Measurements from ENCODE around the gene AGMAT.

The AGMAT gene

GRCh38 chr1:15584489-15585363 lies at the start of gene AGMAT:
Gene AGMAT, minus strand, starts transcription at chr1:15585051. Its CDS starts 84 bp downstream, at chr1:15584967.
- TF ChIP-seq EZH2phosphoT487 (conservative IDR thresholded peaks at IDR 0.05; ENCODE audit: low read length), result no peak
- peak; percentile 14 for TF ChIP-seq CTCF (IDR thresholded peaks at IDR 0.05; ENCODE audit: insufficient read depth, low read length, poor library complexity, severe bottlenecking)
- peak within 1 kb of the TSS; percentile 39 for H3K4me3 ChIP-seq (ENCODE audit: insufficient read depth, low read length, poor library complexity, severe bottlenecking)
- peak within 1 kb of the TSS; percentile 58 for H3K27ac ChIP-seq (ENCODE audit: low read depth, low read length)
- no peaks in the 10 kb centered on the region for H3K79me2 ChIP-seq (ENCODE audit: insufficient read depth, low read length)
- no peaks in the 10 kb centered on the region for H4K20me1 ChIP-seq (ENCODE audit: low read depth, low read length)
- H3K9me2 ChIP-seq (replicated peaks; ENCODE audit: insufficient read depth, low read length), result no peaks in the 10 kb centered on the region
- H2AFZ ChIP-seq (ENCODE audit: low read depth, low read length, severe bottlenecking), result peak within 1 kb of the TSS; percentile 97
- H3K9ac ChIP-seq (ENCODE audit: low read length), result peak within 1 kb of the TSS; percentile 61
- H3K4me2 ChIP-seq (ENCODE audit: low read depth, low read length, poor library complexity, severe bottlenecking), result peak within 1 kb of the TSS; percentile 56
- H3K36me3 ChIP-seq (ENCODE audit: low read length), result no peaks in the 10 kb centered on the region
- no peaks in the 10 kb centered on the region for H3K27me3 ChIP-seq (ENCODE audit: low read length)
- no peaks in the 10 kb centered on the region for H3F3A ChIP-seq (ENCODE audit: insufficient read depth)
- no peaks in the 10 kb centered on the region for H3K9me3 ChIP-seq (ENCODE audit: insufficient read depth, low read length)

- H3K79me2 ChIP-seq (ENCODE audit: insufficient read depth, low read length), result no peaks in the 10 kb centered on the region; the same call in 1 of the 2 replicates
- H3K27ac ChIP-seq (ENCODE audit: low read depth, low read length), result no peak overlapping the region
- H3K4me2 ChIP-seq (ENCODE audit: low read depth, low read length, poor library complexity, severe bottlenecking), result no peak overlapping the region
- TF ChIP-seq CTCF (IDR thresholded peaks at IDR 0.05; ENCODE audit: insufficient read depth, low read length, poor library complexity, severe bottlenecking) (no peak), EZH2phosphoT487 (conservative IDR thresholded peaks at IDR 0.05; ENCODE audit: low read length) (no peak)
- H3K9ac ChIP-seq (ENCODE audit: low read length), result no peak overlapping the region
- H4K20me1 ChIP-seq (ENCODE audit: low read depth, low read length), result no peaks in the 10 kb centered on the region
- no peaks in the 10 kb centered on the region for H3K27me3 ChIP-seq (ENCODE audit: low read length)
- no peak overlapping the region for H3K4me3 ChIP-seq (ENCODE audit: insufficient read depth, low read length, poor library complexity, severe bottlenecking)
- no peaks in the 10 kb centered on the region for H3K9me3 ChIP-seq (ENCODE audit: insufficient read depth, low read length)
- no peaks in the 10 kb centered on the region for H3F3A ChIP-seq (ENCODE audit: insufficient read depth)
- peaks cover 29% of the 10 kb centered on the region; the same call in 1 of the 2 replicates for H3K36me3 ChIP-seq (ENCODE audit: low read length)
- H2AFZ ChIP-seq (ENCODE audit: low read depth, low read length, severe bottlenecking), result no peak overlapping the region
- no peaks in the 10 kb centered on the region for H3K9me2 ChIP-seq (replicated peaks; ENCODE audit: insufficient read depth, low read length)
Observed at GRCh38 chr1:15633756-15634420, 49.0 kb upstream of the AGMAT start.

GRCh38 chr1:15628003-15628402 lies 43.2 kb upstream of the AGMAT start:
- no peaks in the 10 kb centered on the region for H3K9me3 ChIP-seq (ENCODE audit: insufficient read depth, low read length)
- H2AFZ ChIP-seq (ENCODE audit: low read depth, low read length, severe bottlenecking), result no peak overlapping the region
- H3K4me2 ChIP-seq (ENCODE audit: low read depth, low read length, poor library complexity, severe bottlenecking), result no peak overlapping the region
- no peak overlapping the region for H3K27ac ChIP-seq (ENCODE audit: low read depth, low read length)
- peaks cover 55% of the 10 kb centered on the region for H3K79me2 ChIP-seq (ENCODE audit: insufficient read depth, low read length)
- TF ChIP-seq EZH2phosphoT487 (conservative IDR thresholded peaks at IDR 0.05; ENCODE audit: low read length) (no peak), CTCF (IDR thresholded peaks at IDR 0.05; ENCODE audit: insufficient read depth, low read length, poor library complexity, severe bottlenecking) (no peak)
- H3F3A ChIP-seq (ENCODE audit: insufficient read depth), result peaks cover 7% of the 10 kb centered on the region; the same call in 1 of the 2 replicates
- H3K27me3 ChIP-seq (ENCODE audit: low read length), result no peaks in the 10 kb centered on the region
- peaks cover 23% of the 10 kb centered on the region; the same call in 1 of the 2 replicates for H3K36me3 ChIP-seq (ENCODE audit: low read length)
- no peak overlapping the region for H3K4me3 ChIP-seq (ENCODE audit: insufficient read depth, low read length, poor library complexity, severe bottlenecking)
- no peaks in the 10 kb centered on the region for H3K9me2 ChIP-seq (replicated peaks; ENCODE audit: insufficient read depth, low read length)
- H3K9ac ChIP-seq (ENCODE audit: low read length), result no peak overlapping the region
- H4K20me1 ChIP-seq (ENCODE audit: low read depth, low read length), result peaks cover 13% of the 10 kb centered on the region; the same call in 1 of the 2 replicates

Data from SU-DHL-6 (cell line).